Epithelial cell of proximal tubule (primary cell): ENCODE results near the gene TGM2. TPM values are rescaled to one million over a fixed set of nuclear protein-coding genes. Genes with fewer than 3 reads are reported as not detected.

Experiments
- DNase-seq: peaks from one replicate; pipeline ENCODE4 v3.0.0-alpha.2; 2011; ENCODE audit warnings: low read depth
- H3K4me3 ChIP-seq: 2 replicates; pipeline ENCODE4 v1.5.1; 2011; ENCODE audit warnings: low read depth, mild to moderate bottlenecking, low read length
- total RNA-seq: library from RNA; depleted of rRNA; stranded (reverse); fragments of >200 nt; gene quantifications from 2 replicates; pipeline ENCODE4 v1.2.3, GENCODE V29; 2015
- TF ChIP-seq, protein P1 (sequence below): conservative IDR thresholded peaks from 2 replicates; pipeline ENCODE4 v1.5.1; 2012; ENCODE audit warnings: low read depth, mild to moderate bottlenecking, low read length

Gene TGM2
- total RNA-seq, 1 donor from 2014 or later = 150 TPM

DNA sequence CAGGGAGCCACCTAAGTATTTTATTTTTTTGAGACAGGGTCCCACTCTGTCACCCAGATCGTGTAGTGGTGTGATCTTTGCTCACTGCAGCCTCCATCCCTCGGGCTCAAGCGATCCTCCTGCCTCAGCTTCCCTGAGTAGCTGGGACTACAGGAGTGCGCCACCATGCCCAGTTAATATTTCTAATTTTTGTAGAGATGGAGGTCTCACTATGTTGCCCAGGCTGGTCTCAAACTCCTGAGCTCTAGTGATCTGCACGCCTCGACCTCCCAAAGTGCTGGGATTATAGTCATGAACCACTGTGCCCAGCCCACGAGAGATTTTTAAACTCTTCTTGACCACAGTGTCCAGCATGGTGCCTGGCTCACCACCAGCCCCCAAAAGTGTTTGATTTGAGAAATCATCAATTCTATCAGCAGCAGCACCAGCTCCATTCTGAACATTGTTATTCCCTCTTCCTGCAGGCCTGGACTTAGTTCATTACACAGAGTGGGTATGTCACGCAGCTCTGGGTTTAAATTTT is 2.3 kb upstream of the TGM2 start:
- no peak for DNase-seq
- H3K4me3 ChIP-seq = no peak overlapping the region
- TF ChIP-seq, protein P1, sequence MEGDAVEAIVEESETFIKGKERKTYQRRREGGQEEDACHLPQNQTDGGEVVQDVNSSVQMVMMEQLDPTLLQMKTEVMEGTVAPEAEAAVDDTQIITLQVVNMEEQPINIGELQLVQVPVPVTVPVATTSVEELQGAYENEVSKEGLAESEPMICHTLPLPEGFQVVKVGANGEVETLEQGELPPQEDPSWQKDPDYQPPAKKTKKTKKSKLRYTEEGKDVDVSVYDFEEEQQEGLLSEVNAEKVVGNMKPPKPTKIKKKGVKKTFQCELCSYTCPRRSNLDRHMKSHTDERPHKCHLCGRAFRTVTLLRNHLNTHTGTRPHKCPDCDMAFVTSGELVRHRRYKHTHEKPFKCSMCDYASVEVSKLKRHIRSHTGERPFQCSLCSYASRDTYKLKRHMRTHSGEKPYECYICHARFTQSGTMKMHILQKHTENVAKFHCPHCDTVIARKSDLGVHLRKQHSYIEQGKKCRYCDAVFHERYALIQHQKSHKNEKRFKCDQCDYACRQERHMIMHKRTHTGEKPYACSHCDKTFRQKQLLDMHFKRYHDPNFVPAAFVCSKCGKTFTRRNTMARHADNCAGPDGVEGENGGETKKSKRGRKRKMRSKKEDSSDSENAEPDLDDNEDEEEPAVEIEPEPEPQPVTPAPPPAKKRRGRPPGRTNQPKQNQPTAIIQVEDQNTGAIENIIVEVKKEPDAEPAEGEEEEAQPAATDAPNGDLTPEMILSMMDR = no peak

GRCh38 chr20:38166703-38167233 is 1.7 kb upstream of the TGM2 start:
- no peak for DNase-seq
- TF ChIP-seq, protein P1 = no peak
- H3K4me3 ChIP-seq = no peak overlapping the region

GRCh38 chr20:38165966-38166702 is 1.1 kb upstream of the TGM2 start:
- TF ChIP-seq, protein P1 = no peak
- no peak for DNase-seq
- no peak overlapping the region for H3K4me3 ChIP-seq

DNA sequence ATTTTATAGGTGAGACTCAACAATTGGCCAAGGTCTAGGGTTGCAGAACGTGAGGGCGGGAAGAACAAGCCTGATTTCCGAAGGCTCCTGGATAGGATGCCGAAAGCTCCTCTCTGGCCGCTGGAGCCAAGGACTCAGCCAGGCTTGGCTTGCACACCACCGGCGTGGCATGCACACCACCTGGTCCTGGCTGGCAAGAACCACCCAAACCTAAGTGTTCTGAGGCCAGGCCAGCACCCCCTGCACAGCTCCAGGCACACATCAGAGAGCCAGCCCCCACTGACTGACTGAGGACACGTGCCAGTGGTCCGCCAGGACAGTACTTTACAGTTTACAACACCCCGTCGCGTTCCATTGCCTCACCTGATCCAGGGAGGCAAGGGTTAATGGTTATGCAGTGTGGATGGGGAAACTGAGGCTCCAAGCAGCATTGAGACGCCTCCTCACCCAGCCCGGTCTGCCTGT is 414 bp downstream of the TGM2 start:
- H3K4me3 ChIP-seq = peak overlapping the region; percentile 85
- TF ChIP-seq, protein P1 = no peak
- no peak for DNase-seq

- TF ChIP-seq, protein P1 = no peak
- H3K4me3 ChIP-seq = peak overlapping the region; percentile 85
- DNase-seq = no peak
Measured at GRCh38 chr20:38164069-38164468, 1.0 kb downstream of the TGM2 start.

- TF ChIP-seq, protein P1 = no peak
- DNase-seq = no peak
- H3K4me3 ChIP-seq = peak overlapping the region; percentile 85
Measured at GRCh38 chr20:38162878-38163875, 1.9 kb downstream of the TGM2 start.
